ENCODE data around the gene ACTMAP.

The ACTMAP gene, protein sequence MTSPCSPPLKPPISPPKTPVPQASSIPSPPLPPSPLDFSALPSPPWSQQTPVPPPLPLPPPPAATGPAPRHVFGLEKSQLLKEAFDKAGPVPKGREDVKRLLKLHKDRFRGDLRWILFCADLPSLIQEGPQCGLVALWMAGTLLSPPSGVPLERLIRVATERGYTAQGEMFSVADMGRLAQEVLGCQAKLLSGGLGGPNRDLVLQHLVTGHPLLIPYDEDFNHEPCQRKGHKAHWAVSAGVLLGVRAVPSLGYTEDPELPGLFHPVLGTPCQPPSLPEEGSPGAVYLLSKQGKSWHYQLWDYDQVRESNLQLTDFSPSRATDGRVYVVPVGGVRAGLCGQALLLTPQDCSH

DNA sequence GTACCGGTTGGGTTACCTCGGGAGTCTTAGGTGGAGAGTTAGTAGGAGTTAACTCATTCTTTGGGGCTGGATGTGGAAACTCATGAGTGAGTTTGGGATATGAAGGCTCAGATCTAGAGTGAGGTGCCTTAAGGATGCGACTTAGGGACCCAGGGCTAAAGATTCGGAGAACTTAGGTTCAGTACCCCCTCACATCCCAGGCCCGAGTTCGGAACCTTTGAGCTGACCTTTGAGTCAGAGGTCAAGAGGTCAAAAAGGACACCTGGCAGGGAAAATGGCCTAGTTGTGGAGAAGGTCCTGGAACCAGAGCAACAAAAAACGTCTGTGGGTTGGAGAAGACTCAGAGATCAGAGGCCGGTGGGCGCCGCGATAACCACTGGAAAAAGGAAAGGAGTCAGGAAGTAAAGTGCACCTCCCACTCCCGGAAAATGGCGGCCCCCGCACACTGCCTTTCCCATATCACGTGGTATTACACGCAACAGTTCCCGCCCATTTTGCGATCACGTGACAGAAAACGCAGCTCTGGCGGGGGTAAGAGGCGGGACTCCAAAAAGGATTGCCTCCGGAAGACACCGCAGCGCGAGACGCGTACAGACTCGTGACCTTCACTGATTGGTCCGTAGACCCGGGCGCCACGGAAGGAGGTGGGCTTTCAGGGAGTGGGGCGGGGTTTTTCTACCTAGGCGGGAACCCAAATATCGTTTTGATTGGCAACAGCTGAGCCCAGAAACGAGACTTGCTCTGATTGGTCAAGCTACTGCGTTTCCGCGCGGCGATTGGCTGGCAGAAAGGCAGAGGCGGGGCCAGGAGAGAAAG is at the start of gene ACTMAP:
Gene ACTMAP (minus strand): TSS at position 420 of the 816 bp plus-strand sequence. CDS start 674 bp downstream, outside the sequence.
- DNase-seq (ENCODE audit: low read depth) = peak; percentile 95
- TF ChIP-seq, protein P1, sequence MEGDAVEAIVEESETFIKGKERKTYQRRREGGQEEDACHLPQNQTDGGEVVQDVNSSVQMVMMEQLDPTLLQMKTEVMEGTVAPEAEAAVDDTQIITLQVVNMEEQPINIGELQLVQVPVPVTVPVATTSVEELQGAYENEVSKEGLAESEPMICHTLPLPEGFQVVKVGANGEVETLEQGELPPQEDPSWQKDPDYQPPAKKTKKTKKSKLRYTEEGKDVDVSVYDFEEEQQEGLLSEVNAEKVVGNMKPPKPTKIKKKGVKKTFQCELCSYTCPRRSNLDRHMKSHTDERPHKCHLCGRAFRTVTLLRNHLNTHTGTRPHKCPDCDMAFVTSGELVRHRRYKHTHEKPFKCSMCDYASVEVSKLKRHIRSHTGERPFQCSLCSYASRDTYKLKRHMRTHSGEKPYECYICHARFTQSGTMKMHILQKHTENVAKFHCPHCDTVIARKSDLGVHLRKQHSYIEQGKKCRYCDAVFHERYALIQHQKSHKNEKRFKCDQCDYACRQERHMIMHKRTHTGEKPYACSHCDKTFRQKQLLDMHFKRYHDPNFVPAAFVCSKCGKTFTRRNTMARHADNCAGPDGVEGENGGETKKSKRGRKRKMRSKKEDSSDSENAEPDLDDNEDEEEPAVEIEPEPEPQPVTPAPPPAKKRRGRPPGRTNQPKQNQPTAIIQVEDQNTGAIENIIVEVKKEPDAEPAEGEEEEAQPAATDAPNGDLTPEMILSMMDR (IDR thresholded peaks at IDR 0.05; ENCODE audit: control insufficient read depth, extremely low read depth, insufficient read depth) = no peak
- peak within 1 kb of the TSS; percentile 83 for H3K4me3 ChIP-seq (ENCODE audit: low read depth, low read length)

DNA sequence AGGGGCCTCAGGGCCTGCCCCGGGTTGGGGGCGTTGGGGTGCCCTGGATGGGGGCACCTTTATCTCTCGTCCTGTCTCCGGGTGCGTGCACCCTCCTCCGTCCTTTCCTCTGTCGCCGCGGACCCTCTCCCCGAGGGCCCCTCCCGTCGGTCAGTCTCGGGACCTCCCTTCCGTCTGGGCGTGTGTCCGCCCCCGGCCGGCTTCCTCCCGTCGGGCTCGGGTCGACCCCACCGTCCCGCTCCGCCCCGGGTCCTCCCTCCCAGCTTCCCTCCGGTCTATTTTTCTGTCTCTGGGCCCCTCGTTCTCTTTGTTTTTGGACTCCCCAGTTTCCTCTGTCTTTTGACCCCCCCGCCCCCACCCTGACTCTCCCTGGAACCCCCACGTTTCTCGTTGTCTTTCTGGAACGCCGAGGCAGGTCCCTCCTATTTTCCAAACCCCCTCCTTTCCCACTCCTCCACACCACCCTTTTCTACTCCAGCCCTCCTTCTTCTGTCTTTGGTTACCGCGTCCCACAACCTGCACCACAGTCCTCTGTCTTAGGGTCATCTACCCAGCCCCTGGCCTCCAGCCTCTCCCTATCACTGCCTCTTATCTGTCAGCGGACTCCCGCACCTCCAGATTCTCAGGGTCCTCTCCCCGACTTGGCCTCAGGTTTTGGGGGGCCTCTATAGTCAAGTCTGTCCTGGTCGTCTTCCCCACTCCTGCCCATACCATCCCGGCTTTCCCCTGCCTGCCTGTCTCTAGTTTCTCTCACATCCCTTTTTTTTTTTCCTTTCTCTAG is 49.5 kb upstream of the ACTMAP start:
- peak overlapping the region; percentile 68 for H3K4me3 ChIP-seq (ENCODE audit: low read depth, low read length)
- no peak for DNase-seq (ENCODE audit: low read depth)
- TF ChIP-seq, protein P1 (IDR thresholded peaks at IDR 0.05; ENCODE audit: control insufficient read depth, extremely low read depth, insufficient read depth) = no peak

DNA sequence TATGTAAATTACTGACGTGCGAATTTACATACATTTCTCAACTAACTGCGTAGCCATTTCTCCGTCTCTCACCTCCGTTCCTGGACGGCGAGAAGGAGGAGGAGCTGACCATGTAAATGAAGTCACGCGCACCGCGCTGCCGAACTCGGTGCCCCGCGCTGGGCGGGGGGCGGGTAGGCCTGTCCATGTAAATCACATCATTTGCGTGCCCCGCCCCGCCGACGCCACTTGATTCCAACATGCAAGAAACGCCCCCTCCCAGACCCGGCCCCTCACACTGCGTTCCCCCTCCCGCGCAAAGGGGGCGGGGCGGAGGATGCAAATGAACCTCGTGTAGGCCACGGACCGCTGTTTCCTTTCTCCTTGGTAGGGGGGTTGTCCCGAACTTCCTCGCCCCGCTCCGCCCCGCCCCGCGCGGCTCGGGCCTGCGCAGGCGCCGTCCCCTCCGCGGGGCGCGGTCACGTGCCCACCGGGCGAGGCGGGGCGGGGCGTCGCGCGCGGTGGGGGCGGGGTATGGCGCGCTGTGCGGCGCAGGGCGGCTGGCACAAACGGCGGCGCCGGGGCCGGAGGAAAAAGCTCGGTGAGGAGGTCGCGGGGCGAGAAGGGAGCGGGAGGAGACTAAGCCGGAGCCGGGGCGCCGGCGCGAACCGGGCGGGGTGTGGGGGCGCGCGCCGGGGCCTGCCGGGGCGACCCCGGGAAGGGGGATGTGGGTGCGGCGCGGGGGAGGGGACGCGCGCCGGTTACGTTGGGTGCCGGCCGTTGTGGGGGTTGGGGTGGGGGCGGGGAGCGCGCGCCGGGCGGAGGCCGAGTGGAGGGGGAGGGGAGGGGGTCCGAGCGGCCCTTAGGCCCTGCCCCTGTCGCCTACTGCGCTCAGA is 48.6 kb upstream of the ACTMAP start, which contains the start of gene EGLN2:
Gene EGLN2 (plus strand): TSS at position 509 of the 875 bp plus-strand sequence. CDS start 1,382 bp downstream, outside the sequence.
- TF ChIP-seq, protein P1 (IDR thresholded peaks at IDR 0.05; ENCODE audit: control insufficient read depth, extremely low read depth, insufficient read depth) = no peak
- H3K4me3 ChIP-seq (ENCODE audit: low read depth, low read length) = peak within 1 kb of the TSS; percentile 68
- peak; percentile 91 for DNase-seq (ENCODE audit: low read depth)

DNA sequence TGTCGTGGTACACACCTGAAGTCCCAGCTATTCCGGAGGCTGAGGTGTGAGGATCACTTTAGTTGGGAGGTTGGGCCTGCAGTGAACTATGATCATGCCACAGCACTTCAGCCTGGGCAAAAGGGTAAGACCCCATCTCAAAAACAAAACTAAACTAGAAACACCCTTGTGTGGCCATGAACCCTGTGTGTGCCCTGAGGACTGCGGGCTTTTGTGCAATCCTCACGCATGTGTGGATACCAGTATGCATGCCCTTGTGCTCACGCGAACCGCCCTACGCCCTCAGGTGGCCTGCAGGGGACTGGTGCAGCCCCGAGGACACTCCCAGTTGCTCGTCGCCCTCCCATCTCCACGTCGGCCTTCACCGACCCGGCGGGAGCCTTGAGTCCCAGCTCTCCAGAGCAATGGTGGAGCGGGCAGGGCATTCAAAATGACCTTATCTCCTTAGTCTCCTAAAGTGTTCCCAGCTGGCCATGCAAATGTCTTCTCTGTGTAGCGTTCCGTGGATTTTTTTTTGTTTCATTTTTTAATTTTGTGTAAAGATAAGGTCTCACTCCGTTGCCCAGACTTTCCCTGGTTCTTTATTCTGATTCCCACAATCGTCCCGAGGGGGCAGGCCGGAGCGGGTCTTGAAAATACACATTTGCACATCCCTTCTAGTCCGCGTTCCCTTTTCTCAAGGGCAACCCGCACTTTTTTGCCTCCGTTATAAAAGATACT is 47.8 kb upstream of the ACTMAP start:
- peak overlapping the region; percentile 55 for H3K4me3 ChIP-seq (ENCODE audit: low read depth, low read length)
- TF ChIP-seq, protein P1 (IDR thresholded peaks at IDR 0.05; ENCODE audit: control insufficient read depth, extremely low read depth, insufficient read depth) = 0 out of 2 replicates have a peak, but pooled peaks have one; percentile 2
- DNase-seq (ENCODE audit: low read depth) = no peak

DNA sequence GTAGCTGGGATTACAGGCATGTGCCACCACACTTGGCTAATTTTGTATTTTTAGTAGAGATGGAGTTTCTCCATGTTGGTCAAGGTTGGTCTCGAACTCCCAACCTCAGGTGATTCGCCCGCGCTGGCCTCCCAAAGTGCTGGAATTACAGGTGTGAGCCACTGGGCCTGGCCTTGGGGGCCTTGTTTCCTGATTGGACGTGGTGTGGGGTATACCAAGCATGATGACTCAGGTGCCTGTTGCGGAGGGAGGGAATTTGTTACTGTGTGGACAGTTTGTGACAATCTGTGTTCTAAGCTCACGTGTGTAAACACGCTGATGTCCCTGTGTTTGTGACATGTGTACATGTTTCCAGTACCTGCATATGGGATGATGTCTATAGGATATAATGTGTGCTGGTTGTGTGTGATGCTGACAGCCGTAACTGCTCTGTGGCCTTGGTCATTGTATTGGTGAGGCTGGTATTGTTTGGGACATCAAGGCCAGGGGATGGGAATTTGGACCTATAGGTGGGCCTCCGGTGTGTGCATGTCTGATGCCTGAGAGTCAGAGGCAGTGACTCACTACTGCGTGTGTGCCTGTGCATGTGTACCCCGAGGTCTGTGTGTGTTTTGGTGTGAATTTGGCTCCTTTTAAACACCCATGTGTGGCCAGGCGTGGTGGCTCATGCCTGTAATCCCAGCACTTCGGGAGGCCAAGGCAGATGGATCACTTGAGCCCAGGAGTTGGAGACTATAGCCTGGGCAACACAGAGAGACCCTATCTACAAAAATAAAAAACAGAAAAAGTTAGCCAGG is 47.1 kb upstream of the ACTMAP start:
- no peak overlapping the region for H3K4me3 ChIP-seq (ENCODE audit: low read depth, low read length)
- TF ChIP-seq, protein P1 (IDR thresholded peaks at IDR 0.05; ENCODE audit: control insufficient read depth, extremely low read depth, insufficient read depth) = no peak
- DNase-seq (ENCODE audit: low read depth) = no peak

Measured in LNCaP clone FGC (cell line).